ENCODE measurements around the gene YWHAG.

Gene YWHAG

DNA sequence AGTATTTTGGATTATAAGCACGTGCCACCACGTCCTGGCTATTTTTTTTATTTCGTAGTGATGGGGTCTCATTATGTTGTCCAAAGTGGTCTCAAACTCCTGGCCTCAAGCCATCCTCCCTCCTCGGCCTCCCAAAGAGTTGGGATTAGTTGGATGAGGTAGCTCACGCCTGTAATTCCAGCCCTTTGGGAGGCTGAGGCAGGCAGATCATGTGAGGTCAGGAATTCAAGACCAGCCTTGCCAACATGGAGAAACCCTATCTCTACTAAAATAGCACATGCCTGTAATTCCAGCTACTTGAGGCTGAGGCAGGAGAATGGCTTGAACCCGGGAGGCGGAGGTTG is 21.8 kb upstream of the YWHAG start:
- no peak overlapping the region for H3K9ac ChIP-seq
- no peaks in the 10 kb centered on the region for H3K79me2 ChIP-seq
- H3K4me1 ChIP-seq = peaks cover 10% of the 10 kb centered on the region
- H3K36me3 ChIP-seq (ENCODE audit: control insufficient read depth, insufficient read depth, low read length) = no peaks in the 10 kb centered on the region
- TF ChIP-seq, protein P1, sequence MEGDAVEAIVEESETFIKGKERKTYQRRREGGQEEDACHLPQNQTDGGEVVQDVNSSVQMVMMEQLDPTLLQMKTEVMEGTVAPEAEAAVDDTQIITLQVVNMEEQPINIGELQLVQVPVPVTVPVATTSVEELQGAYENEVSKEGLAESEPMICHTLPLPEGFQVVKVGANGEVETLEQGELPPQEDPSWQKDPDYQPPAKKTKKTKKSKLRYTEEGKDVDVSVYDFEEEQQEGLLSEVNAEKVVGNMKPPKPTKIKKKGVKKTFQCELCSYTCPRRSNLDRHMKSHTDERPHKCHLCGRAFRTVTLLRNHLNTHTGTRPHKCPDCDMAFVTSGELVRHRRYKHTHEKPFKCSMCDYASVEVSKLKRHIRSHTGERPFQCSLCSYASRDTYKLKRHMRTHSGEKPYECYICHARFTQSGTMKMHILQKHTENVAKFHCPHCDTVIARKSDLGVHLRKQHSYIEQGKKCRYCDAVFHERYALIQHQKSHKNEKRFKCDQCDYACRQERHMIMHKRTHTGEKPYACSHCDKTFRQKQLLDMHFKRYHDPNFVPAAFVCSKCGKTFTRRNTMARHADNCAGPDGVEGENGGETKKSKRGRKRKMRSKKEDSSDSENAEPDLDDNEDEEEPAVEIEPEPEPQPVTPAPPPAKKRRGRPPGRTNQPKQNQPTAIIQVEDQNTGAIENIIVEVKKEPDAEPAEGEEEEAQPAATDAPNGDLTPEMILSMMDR (IDR thresholded peaks at IDR 0.05) = no peak
- H3K9me3 ChIP-seq (ENCODE audit: control insufficient read depth, low read length) = no peaks in the 10 kb centered on the region
- H3K27me3 ChIP-seq (ENCODE audit: control insufficient read depth, insufficient read depth, low read length) = no peaks in the 10 kb centered on the region
- peak overlapping the region; percentile 59 for H3K4me2 ChIP-seq (ENCODE audit: low read length)
- H2AFZ ChIP-seq = peak overlapping the region; percentile 75
- H3K27ac ChIP-seq = peak overlapping the region; percentile 94
- H3K4me3 ChIP-seq (ENCODE audit: low read depth, low read length) = peak overlapping the region; percentile 44

DNA sequence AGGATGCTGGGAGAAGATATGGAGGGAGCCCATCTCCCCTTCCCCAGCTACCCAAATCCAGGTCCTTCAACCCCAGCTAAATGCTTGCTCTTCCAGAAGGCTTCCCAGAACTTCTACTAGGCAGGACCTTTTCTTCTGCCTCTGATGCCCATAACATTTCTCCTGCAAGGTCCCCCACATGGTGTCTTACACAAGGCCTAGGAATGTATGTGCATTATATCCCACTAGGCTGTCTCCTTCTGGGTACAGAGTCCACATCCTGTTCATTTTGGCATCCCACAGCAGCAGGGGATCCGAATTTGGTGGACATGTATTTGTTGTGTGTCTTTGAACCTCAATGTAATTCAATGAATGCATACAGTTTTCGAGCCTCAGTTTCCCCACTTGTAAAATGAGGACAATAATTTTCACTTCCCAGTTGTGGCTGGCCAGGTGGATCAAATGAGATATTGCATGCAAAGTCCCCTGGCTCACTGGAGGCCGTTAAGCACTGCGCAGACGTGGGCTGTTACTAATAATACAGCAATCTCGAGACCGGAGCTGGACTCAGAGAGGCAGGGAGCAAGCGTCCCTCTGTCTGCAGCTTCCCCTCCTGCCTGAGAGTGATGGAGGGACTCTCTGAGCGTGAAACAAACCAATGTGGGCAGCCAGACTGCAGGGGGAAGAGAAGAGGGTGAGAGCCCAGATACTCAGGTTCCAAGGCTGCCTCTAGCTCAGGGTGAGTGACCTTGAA is 18.6 kb upstream of the YWHAG start:
- Histone ChIP-seq H3K27ac (peak overlapping the region; percentile 17), H3K79me2 (no peaks in the 10 kb centered on the region), H3K4me2 (ENCODE audit: low read length) (no peak overlapping the region), H3K36me3 (ENCODE audit: control insufficient read depth, insufficient read depth, low read length) (no peaks in the 10 kb centered on the region), H3K4me3 (ENCODE audit: low read depth, low read length) (no peak overlapping the region), H3K4me1 (peaks cover 10% of the 10 kb centered on the region), H3K27me3 (ENCODE audit: control insufficient read depth, insufficient read depth, low read length) (no peaks in the 10 kb centered on the region), H2AFZ (peak overlapping the region; percentile 27), H3K9ac (no peak overlapping the region), H3K9me3 (ENCODE audit: control insufficient read depth, low read length) (no peaks in the 10 kb centered on the region)
- TF ChIP-seq, protein P1 (IDR thresholded peaks at IDR 0.05) = no peak

DNA sequence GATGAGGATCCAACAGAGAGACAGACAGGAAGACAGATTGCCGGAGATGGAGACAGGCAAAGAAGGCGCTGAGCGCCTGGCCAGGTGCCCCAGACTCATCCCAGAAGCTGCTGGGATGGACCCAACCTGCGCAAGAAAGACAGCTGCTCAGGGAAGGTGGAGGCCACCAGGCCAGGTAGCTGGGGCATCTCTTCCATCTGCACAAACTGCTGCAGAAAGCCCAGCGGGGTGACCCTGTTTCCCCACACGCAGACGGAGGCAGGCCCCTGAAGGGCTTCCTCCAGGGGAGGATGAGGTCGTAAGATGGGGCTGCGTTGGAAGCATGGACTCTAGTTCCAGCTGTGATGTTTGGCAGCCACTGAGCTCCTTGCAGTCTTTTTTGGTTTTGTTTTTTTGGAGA is 16.5 kb upstream of the YWHAG start:
- Histone ChIP-seq H3K4me3 (ENCODE audit: low read depth, low read length) (no peak overlapping the region), H3K79me2 (no peaks in the 10 kb centered on the region), H3K27me3 (ENCODE audit: control insufficient read depth, insufficient read depth, low read length) (no peaks in the 10 kb centered on the region), H3K4me1 (peaks cover 7% of the 10 kb centered on the region), H3K4me2 (ENCODE audit: low read length) (no peak overlapping the region), H2AFZ (no peak overlapping the region), H3K36me3 (ENCODE audit: control insufficient read depth, insufficient read depth, low read length) (no peaks in the 10 kb centered on the region), H3K9ac (no peak overlapping the region), H3K27ac (no peak overlapping the region), H3K9me3 (ENCODE audit: control insufficient read depth, low read length) (no peaks in the 10 kb centered on the region)
- TF ChIP-seq, protein P1 (IDR thresholded peaks at IDR 0.05) = no peak

DNA sequence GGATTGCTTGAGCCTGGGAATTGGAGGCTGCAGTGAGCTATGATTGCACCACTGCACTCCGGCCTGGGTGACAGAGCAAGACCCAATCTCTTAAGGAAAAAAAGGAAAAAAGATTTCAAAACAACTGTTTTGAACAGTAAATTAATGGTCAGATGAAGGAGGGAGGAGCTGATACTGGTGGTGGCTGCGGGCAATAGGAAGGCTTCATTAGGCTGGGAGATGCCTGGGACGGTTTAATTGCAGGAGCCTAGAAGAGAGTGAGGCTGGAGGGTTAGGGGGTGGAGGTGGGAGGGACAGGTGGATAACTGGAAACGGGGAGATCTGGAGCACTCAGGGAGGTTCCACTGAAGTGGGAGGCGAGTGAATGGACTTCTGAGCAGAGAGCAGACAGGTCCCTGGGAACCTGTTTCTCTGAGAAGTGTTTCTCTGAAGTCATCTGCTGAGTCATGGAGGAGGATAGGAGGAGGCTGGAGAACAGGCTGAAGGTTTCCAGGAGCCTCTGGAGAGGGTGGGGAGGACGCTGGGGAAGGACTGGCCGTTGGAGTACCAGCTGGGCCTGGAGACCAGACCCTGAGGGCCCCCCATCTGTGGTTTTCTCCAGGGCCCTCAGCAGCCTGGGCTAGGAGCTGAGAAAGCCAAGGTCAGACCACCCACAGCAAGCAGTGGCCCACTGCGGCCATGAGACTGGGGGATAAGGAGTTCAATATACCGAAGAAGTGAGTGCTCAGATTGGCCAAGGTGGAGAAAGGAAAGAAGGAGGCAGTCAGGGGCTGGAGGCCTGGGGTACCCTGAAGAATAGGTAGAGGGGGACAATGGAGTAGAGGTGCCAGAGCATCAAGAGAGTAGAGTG is 14.4 kb upstream of the YWHAG start:
- Histone ChIP-seq H3K9ac (no peak overlapping the region), H3K4me3 (ENCODE audit: low read depth, low read length) (no peak overlapping the region), H3K4me2 (ENCODE audit: low read length) (no peak overlapping the region), H3K27me3 (ENCODE audit: control insufficient read depth, insufficient read depth, low read length) (no peaks in the 10 kb centered on the region), H3K36me3 (ENCODE audit: control insufficient read depth, insufficient read depth, low read length) (no peaks in the 10 kb centered on the region), H3K27ac (no peak overlapping the region), H3K9me3 (ENCODE audit: control insufficient read depth, low read length) (no peaks in the 10 kb centered on the region), H3K4me1 (peaks cover 8% of the 10 kb centered on the region), H2AFZ (peak overlapping the region; percentile 1), H3K79me2 (no peaks in the 10 kb centered on the region)
- TF ChIP-seq, protein P1 (IDR thresholded peaks at IDR 0.05) = no peak
